Kasumi-1 (cell line): ENCODE results near the gene SLBP.
"Not testable (repeated sequence)": the region's sequence is repeated elsewhere in the genome, so short reads cannot be mapped to it uniquely, and the experiment has no call there.

Source experiments
- DNase-seq, 2 experiments: peaks; one replicate each; lab custom pipeline; 2025; lab: John Stamatoyannopoulos, UW

The SLBP gene

GRCh38 chr4:1675802-1676137 is 36.3 kb downstream of the SLBP start:
- no peak for DNase-seq

DNA sequence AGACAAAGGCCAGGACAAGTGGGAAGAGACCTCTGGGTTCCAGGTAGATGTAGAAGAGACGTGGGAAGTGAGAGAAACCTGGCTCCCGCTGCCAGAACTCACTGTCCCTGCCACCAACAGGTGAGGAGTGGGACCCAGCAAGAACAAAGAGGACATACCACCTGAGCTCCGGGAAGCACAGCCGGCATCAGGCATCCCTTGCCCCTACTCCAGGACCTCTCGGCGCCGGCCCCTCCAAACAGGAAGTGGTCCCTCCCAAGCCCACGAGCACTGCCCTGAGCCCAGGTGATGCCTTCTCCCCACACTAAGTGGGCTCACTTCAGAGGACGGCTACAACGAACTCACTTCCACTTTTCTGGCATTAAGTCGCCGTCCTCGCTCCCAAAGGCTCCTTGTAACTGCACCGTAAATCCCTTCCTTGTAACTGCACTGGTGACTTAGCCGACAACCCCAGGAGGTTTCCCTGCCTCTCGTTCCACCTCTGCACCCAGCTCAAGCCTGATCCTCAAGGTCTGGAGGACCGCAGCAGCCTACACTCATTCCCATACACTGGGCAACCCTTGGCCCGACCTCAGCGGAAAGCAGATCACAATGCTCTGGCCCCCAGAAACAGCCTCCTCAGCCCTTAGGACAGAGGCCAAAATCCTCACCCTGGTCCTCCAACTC is 36.9 kb downstream of the SLBP start:
- DNase-seq = no peak

- DNase-seq = no peak
Observed at GRCh38 chr4:1674682-1675081, 37.4 kb downstream of the SLBP start.

- DNase-seq = no peak
Observed at GRCh38 chr4:1673671-1674070, 38.4 kb downstream of the SLBP start.

GRCh38 chr4:1671011-1671410 is 41.1 kb downstream of the SLBP start:
- DNase-seq = not testable (repeated sequence)

DNA sequence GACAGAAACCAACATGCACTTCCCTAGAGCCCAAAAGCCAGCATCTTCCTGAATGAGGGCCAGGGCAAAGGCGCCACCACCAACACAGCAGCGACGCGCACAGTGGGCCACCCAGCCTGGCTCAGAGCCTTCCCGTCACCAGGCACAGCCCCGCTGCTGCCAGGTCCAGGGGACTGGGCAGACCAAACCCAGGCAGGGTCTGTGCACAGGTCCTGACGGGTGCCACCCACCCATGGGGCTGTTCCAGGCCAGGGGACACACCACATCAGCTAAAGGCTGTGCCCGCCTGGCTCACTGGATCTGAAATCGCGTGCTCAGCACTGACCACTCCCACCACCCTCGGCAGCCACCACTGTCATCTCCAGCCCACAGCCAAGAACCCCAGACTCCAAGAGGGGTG is 41.8 kb downstream of the SLBP start:
- DNase-seq = no peak

- no peak for DNase-seq
Observed at GRCh38 chr4:1669850-1670249, 42.3 kb downstream of the SLBP start.

- no peak for DNase-seq
Observed at GRCh38 chr4:1669270-1669669, 42.8 kb downstream of the SLBP start.

- DNase-seq = no peak
Observed at GRCh38 chr4:1668488-1668840, 43.7 kb downstream of the SLBP start.

- no peak for DNase-seq
Observed at GRCh38 chr4:1667273-1667672, 44.8 kb downstream of the SLBP start.

- no peak for DNase-seq
Observed at GRCh38 chr4:1666391-1666790, 45.7 kb downstream of the SLBP start.

GRCh38 chr4:1664141-1664540 is 48.0 kb downstream of the SLBP start:
- no peak for DNase-seq

DNA sequence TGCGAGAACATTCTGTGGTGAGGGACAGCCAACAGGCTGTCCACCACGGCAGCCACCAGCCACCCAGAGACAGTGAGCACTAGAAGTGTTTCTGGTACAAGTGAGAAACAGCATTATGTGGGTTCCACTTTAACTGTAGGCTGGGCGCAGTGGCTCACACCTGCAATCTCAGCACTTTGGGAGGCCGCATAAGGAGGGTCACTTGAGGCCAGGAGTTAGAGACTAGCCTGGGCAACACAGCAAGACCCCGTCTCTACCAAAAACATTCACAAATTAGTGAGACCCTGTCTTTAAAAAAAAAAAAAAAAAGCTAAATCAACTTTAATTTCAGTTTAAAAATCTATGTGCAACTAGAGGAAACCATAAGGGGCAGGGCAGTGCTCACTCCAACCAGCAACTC is 48.6 kb downstream of the SLBP start:
- no peak for DNase-seq

DNA sequence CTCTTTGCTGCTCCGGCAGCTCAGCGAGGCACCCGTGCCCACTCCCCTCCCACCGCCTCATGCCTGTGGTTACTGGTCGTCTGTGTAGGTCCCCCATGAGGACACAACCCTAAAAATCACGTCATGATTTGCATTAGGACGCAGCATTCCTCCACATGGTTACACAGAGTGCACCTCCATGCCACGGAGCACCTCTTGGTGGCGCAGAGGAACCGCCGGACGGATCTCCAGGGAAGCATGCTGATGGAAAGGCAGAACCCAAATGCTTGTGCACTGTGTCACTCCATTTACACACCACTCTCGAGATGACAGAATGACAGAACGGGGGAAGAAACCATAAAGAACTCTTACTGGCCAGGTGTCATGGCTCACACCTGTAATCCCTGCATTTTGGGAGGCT is 50.4 kb downstream of the SLBP start:
- no peak for DNase-seq

GRCh38 chr4:1660948-1661677 is 51.0 kb downstream of the SLBP start:
- no peak for DNase-seq

- DNase-seq = no peak
Observed at GRCh38 chr4:1659104-1660043, 52.7 kb downstream of the SLBP start.

DNA sequence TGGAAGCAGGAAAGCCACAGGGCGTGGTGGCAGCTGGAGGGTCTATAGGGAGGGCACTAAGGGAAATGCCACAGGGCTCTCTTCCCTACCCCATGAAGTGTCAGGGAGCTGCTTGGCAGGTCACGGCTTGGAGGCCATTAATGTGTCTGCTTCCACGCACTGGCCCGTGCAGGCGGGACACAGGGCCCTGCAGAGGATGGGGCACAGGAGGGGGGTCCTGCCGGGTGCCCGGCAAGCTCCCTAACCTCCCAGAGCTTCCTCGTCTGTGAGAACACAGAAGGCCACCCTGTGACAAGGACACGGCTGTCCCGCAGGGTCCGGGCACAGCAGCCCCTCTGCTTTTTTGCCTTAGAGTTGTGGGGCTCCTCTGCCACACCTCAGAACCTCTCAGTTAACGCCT is 53.5 kb downstream of the SLBP start:
- no peak for DNase-seq

DNA sequence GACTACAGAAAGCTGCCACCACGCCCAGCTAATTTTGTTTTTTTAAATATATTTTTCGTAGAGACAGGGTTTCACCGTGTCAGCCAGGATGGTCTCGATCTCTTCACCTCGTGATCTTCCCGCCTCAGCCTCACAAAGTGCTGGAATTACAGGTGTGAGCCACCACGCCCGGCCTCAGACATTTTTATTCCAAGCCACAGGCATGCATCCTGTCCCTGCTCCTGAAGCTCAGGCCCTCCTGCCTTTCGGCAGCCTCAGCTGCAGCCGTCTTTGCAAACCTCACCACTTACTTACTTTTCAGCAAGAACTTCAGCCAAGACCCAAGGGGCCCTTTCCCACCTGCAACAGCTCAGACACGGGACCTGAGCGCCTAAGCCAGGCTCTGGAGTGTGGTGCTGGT is 54.0 kb downstream of the SLBP start:
- no peak for DNase-seq

DNA sequence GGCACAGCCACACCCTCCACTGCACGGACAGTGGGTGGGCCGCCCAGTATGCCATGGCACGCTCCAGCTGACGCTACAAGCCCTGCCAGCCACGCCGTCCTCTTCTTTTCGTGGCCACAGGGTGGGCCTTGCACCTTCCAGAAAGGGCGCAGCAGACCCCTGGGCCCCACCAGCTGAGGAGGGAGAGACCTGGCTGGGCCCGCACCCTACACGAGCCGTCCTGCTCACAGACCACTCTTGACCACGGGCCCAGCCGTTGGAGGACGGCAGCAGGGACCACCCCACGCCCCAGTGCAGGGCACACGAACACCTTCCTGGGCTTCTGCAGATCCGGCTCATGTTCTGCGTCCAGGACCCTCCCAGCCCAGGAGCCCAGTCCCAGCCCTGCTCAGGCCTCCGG is 55.1 kb downstream of the SLBP start:
- DNase-seq = no peak

DNA sequence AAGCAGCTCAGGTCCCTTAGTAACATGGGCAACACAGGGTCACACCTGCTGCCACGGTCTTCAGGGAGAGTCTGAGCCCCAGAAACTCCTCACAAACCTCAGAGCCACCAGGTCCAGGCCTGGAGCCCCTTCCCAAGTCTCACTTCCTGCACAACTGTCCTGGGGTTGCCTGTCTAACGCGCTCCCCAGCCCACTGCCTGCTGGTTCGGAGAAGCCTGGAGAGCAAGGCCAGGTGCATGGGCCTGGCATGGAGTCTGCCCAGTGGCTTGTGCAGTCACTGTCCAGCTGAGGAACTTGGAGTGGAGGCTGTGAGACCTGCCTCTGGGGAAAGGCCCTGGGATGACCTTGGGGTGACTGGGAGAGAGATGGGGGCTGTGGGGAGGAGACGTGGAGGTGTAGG is 56.0 kb downstream of the SLBP start:
- DNase-seq = no peak

GRCh38 chr4:1655676-1656075 is 56.4 kb downstream of the SLBP start:
- DNase-seq = no peak

GRCh38 chr4:1655081-1655480 is 57.0 kb downstream of the SLBP start:
- DNase-seq = no peak
